GM03348 (cell line): ENCODE data around the gene PRPS1L1.

Experiments
- DNase-seq: peaks from one replicate; pipeline ENCODE4 v3.0.0; 2012; ENCODE audit warnings: low spot score

The PRPS1L1 gene

GRCh38 chr7:18016547-18017444 lies 10.8 kb downstream of the PRPS1L1 start:
- DNase-seq: no peak

- DNase-seq: no peak
Measured at GRCh38 chr7:18013936-18014335, 13.7 kb downstream of the PRPS1L1 start.

GRCh38 chr7:18004372-18004771 lies 23.3 kb downstream of the PRPS1L1 start:
- DNase-seq: no peak

GRCh38 chr7:18003286-18003994 lies 24.2 kb downstream of the PRPS1L1 start:
- DNase-seq: no peak

GRCh38 chr7:17998692-17999091 lies 29.0 kb downstream of the PRPS1L1 start:
- no peak for DNase-seq

- DNase-seq: no peak
Measured at GRCh38 chr7:17996442-17997223, 31.0 kb downstream of the PRPS1L1 start.

GRCh38 chr7:17996040-17996439 lies 31.6 kb downstream of the PRPS1L1 start:
- no peak for DNase-seq

GRCh38 chr7:17994079-17994850 lies 33.4 kb downstream of the PRPS1L1 start:
- no peak for DNase-seq

- DNase-seq: no peak
Measured at GRCh38 chr7:17991866-17992648, 35.6 kb downstream of the PRPS1L1 start.

GRCh38 chr7:17990761-17991160 lies 36.9 kb downstream of the PRPS1L1 start:
- DNase-seq: no peak

- DNase-seq: no peak
Measured at GRCh38 chr7:17989546-17989945, 38.1 kb downstream of the PRPS1L1 start.

- no peak for DNase-seq
Measured at GRCh38 chr7:17988858-17989257, 38.8 kb downstream of the PRPS1L1 start.

- DNase-seq: no peak
Measured at GRCh38 chr7:17988141-17988540, 39.5 kb downstream of the PRPS1L1 start.

GRCh38 chr7:17986851-17987250 lies 40.8 kb downstream of the PRPS1L1 start:
- DNase-seq: peak; percentile 75

- no peak for DNase-seq
Measured at GRCh38 chr7:17985473-17986239, 42.0 kb downstream of the PRPS1L1 start.

GRCh38 chr7:17984288-17984687 lies 43.4 kb downstream of the PRPS1L1 start:
- DNase-seq: no peak

GRCh38 chr7:17983221-17984062 lies 44.2 kb downstream of the PRPS1L1 start:
- no peak for DNase-seq

GRCh38 chr7:17976952-17977351 lies 50.7 kb downstream of the PRPS1L1 start:
- no peak for DNase-seq
